IMR-90 (cell line): ENCODE results near the gene LHFPL6. TPM values are rescaled to one million over a fixed set of nuclear protein-coding genes. Genes with fewer than 3 reads are reported as not detected.

Experiments
- ATAC-seq: fragments of 200-7000 bp; cut with Tn5 transposase; 2 replicates; pipeline ENCODE4 v1.9.1; 2020; ENCODE audit warnings: low read depth, mild to moderate bottlenecking, moderate library complexity
- BruUV-seq: library from RNA; stranded (reverse); fragments of 400-500 nt; replicated peaks from 2 replicates; lab custom pipeline; 2021; lab: Mats Ljungman, UMichigan
- CTCF ChIA-PET: fragments of 300-600 bp; formaldehyde crosslinking; extraction: SDS; loops from one replicate; lab custom pipeline; 2021; ENCODE audit warnings: antibody characterized with exemption; lab: Yijun Ruan, JAX
- POLR2A ChIA-PET: fragments of 300-600 bp; sonication (Branson Sonifier 250); formaldehyde crosslinking; loops from one replicate; lab custom pipeline; 2022; ENCODE audit warnings: antibody characterized with exemption; ENCODE audit not compliant: unreplicated experiment; lab: Charles Lee
- DNase-seq: peaks from one replicate; pipeline ENCODE4 v3.0.0; 2013
- H2AFZ ChIP-seq: replicated peaks from 2 replicates; pipeline ENCODE3; 2013; ENCODE audit warnings: low read length, mild to moderate bottlenecking; ENCODE audit not compliant: poor library complexity
- H2AK5ac ChIP-seq: 2 replicates; pipeline ENCODE4 v1.6.1; 2013; ENCODE audit warnings: low read depth, low read length, inconsistent platforms
- H2AK9ac ChIP-seq: replicated peaks from 2 replicates; pipeline ENCODE3; 2013; ENCODE audit warnings: mild to moderate bottlenecking, low read depth, low read length, moderate library complexity; ENCODE audit not compliant: poor library complexity
- H2BK120ac ChIP-seq: 2 replicates; pipeline ENCODE4 v1.6.1; 2013; ENCODE audit warnings: low read depth, low read length, inconsistent platforms
- H2BK15ac ChIP-seq: 3 replicates; pipeline ENCODE4 v1.6.1; 2013; ENCODE audit warnings: low read depth, low read length, inconsistent platforms
- H2BK20ac ChIP-seq: 2 replicates; pipeline ENCODE4 v1.6.1; 2013; ENCODE audit warnings: low read depth, mild to moderate bottlenecking, inconsistent platforms, low read length, moderate library complexity
- H2BK5ac ChIP-seq: 2 replicates; pipeline ENCODE4 v1.6.1; 2013; ENCODE audit warnings: mild to moderate bottlenecking, low read depth, low read length, inconsistent platforms; ENCODE audit not compliant: poor library complexity, severe bottlenecking
- H3K14ac ChIP-seq: replicated peaks from 2 replicates; pipeline ENCODE4 v1.6.1; 2013; ENCODE audit warnings: low read depth, low read length, inconsistent platforms
- H3K18ac ChIP-seq: 2 replicates; pipeline ENCODE4 v1.6.1; 2013; ENCODE audit warnings: low read depth, low read length, control low read depth
- H3K23ac ChIP-seq: 2 replicates; pipeline ENCODE4 v1.6.1; 2013; ENCODE audit warnings: low read depth, low read length, inconsistent platforms
- H3K27ac ChIP-seq: 2 replicates; pipeline ENCODE4 v1.5.1; 2013; ENCODE audit warnings: mild to moderate bottlenecking, control low read depth, low read length; ENCODE audit not compliant: insufficient read depth
- H3K27me3 ChIP-seq: 2 replicates; pipeline ENCODE4 v1.6.1; 2013; ENCODE audit warnings: low read length; ENCODE audit not compliant: control insufficient read depth, insufficient read depth
- H3K36me3 ChIP-seq: 2 replicates; pipeline ENCODE4 v1.6.1; 2013; ENCODE audit warnings: low read length, mixed read lengths; ENCODE audit not compliant: control insufficient read depth, insufficient read depth
- H3K4ac ChIP-seq: 2 replicates; pipeline ENCODE4 v1.6.1; 2013; ENCODE audit warnings: low read depth, low read length, inconsistent platforms
- H3K4me1 ChIP-seq: 2 replicates; pipeline ENCODE4 v1.6.1; 2013; ENCODE audit warnings: low read length, mixed read lengths; ENCODE audit not compliant: control insufficient read depth, insufficient read depth
- H3K4me2 ChIP-seq: 2 replicates; pipeline ENCODE4 v1.6.1; 2013; ENCODE audit warnings: low read depth, mild to moderate bottlenecking, control low read depth, low read length, moderate library complexity
- H3K4me3 ChIP-seq: 2 replicates; pipeline ENCODE4 v1.5.1; 2013; ENCODE audit warnings: low read depth, mild to moderate bottlenecking, control low read depth, low read length, moderate library complexity; ENCODE audit not compliant: insufficient read depth
- H3K56ac ChIP-seq: 2 replicates; pipeline ENCODE4 v1.6.1; 2013; ENCODE audit warnings: low read length, inconsistent platforms; ENCODE audit not compliant: insufficient read depth; ENCODE audit errors: extremely low read depth
- H3K79me1 ChIP-seq, 2 experiments: 2 replicates each; pipeline ENCODE4 v1.6.1; 2013; ENCODE audit warnings: low read length in 2 of 2, inconsistent platforms in 1 of 2, low read depth in 1 of 2
- H3K9ac ChIP-seq: 2 replicates; pipeline ENCODE4 v1.6.1; 2013; ENCODE audit warnings: low read depth, low read length, control low read depth
- H3K9me1 ChIP-seq: 2 replicates; pipeline ENCODE4 v1.6.1; 2013; ENCODE audit warnings: low read length, inconsistent platforms; ENCODE audit not compliant: insufficient read depth
- H3K9me3 ChIP-seq: 2 replicates; pipeline ENCODE4 v1.6.1; 2013; ENCODE audit warnings: low read length; ENCODE audit not compliant: control insufficient read depth, insufficient read depth
- H4K20me1 ChIP-seq: 2 replicates; pipeline ENCODE4 v1.6.1; 2013; ENCODE audit warnings: low read length, inconsistent platforms; ENCODE audit not compliant: insufficient read depth
- H4K5ac ChIP-seq: 2 replicates; pipeline ENCODE4 v1.6.1; 2013; ENCODE audit warnings: mild to moderate bottlenecking, low read depth, low read length, control low read depth
- H4K8ac ChIP-seq, 2 experiments: 2 replicates each; pipeline ENCODE4 v1.6.1; 2013; ENCODE audit warnings: low read depth in 2 of 2, low read length in 2 of 2, control low read depth in 1 of 2, inconsistent platforms in 1 of 2
- H4K91ac ChIP-seq: 2 replicates; pipeline ENCODE4 v1.6.1; 2013; ENCODE audit warnings: low read depth, low read length, inconsistent platforms; ENCODE audit not compliant: insufficient read depth
- BHLHE40 ChIP-seq: fragments of 150-350 bp; IDR thresholded peaks from 2 replicates; pipeline ENCODE4 v1.6.1; 2016; ENCODE audit warnings: mild to moderate bottlenecking, low read depth, low read length
- CEBPB ChIP-seq: IDR thresholded peaks from 2 replicates; pipeline ENCODE4 v1.6.1; 2012; ENCODE audit warnings: low read depth, low read length, improper control_type of control experiment
- CHD1 ChIP-seq: IDR thresholded peaks from 2 replicates; pipeline ENCODE4 v1.6.1; 2012; ENCODE audit warnings: low read depth, low read length, improper control_type of control experiment
- CTCF ChIP-seq: conservative IDR thresholded peaks from 2 replicates; pipeline ENCODE4 v1.5.1; 2012; ENCODE audit warnings: mild to moderate bottlenecking, low read depth, low read length, improper control_type of control experiment
- ELK1 ChIP-seq: fragments of 150-350 bp; IDR thresholded peaks from 2 replicates; pipeline ENCODE4 v1.6.1; 2016; ENCODE audit warnings: low read depth, mild to moderate bottlenecking, low read length, moderate library complexity, borderline replicate concordance
- FOS ChIP-seq: fragments of 150-350 bp; IDR thresholded peaks from 2 replicates; pipeline ENCODE4 v1.6.1; 2016; ENCODE audit warnings: low read depth, low read length
- MAFK ChIP-seq: IDR thresholded peaks from 2 replicates; pipeline ENCODE4 v1.6.1; 2012; ENCODE audit warnings: low read depth, low read length, improper control_type of control experiment
- MAZ ChIP-seq: IDR thresholded peaks from 2 replicates; pipeline ENCODE4 v1.6.1; 2012; ENCODE audit warnings: low read depth, mild to moderate bottlenecking, low read length, improper control_type of control experiment, moderate library complexity, borderline replicate concordance
- MXI1 ChIP-seq: IDR thresholded peaks from 2 replicates; pipeline ENCODE4 v1.6.1; 2012; ENCODE audit warnings: low read depth, mild to moderate bottlenecking, low read length, moderate library complexity, borderline replicate concordance
- NFE2L2 ChIP-seq: fragments of 150-350 bp; IDR thresholded peaks from 2 replicates; pipeline ENCODE4 v1.6.1; 2016; ENCODE audit warnings: low read depth, mild to moderate bottlenecking, low read length
- POLR2A ChIP-seq: IDR thresholded peaks from 2 replicates; pipeline ENCODE4 v1.6.1; 2012; ENCODE audit warnings: mild to moderate bottlenecking, low read depth, low read length
- RAD21 ChIP-seq: IDR thresholded peaks from 2 replicates; pipeline ENCODE4 v1.6.1; 2012; ENCODE audit warnings: low read length, improper control_type of control experiment
- RCOR1 ChIP-seq: IDR thresholded peaks from 2 replicates; pipeline ENCODE4 v1.6.1; 2012; ENCODE audit warnings: mild to moderate bottlenecking, low read length, improper control_type of control experiment; ENCODE audit not compliant: insufficient replicate concordance
- RFX5 ChIP-seq: IDR thresholded peaks from 2 replicates; pipeline ENCODE4 v1.8.0; 2012; ENCODE audit warnings: low read depth, mild to moderate bottlenecking, low read length, moderate library complexity
- SMC3 ChIP-seq: fragments of 150-350 bp; IDR thresholded peaks from 2 replicates; pipeline ENCODE4 v1.6.1; 2016; ENCODE audit warnings: low read depth, mild to moderate bottlenecking, antibody characterized with exemption, low read length, moderate library complexity
- USF2 ChIP-seq: fragments of 150-350 bp; IDR thresholded peaks from 2 replicates; pipeline ENCODE4 v1.6.1; 2017; ENCODE audit warnings: mild to moderate bottlenecking, antibody characterized with exemption, low read length, low read depth
- WGBS, 2 experiments: methylation state at CpG; one replicate each; pipeline versions ENCODE4 v1.1.5 to v1.1.7; 2013; ENCODE audit warnings: missing lambda C conversion rate in 2 of 2; ENCODE audit not compliant: insufficient read length in 1 of 2; ENCODE audit errors: extremely low coverage in 2 of 2; 5-methylcytosine and 5-hydroxymethylcytosine counted together
- dilution Hi-C: fragments of 300-500 bp; cut with HindIII; formaldehyde crosslinking; loops from one replicate; pipeline ENCODE4 v1.14.3; 2018; ENCODE audit warnings: low sequenced_read_pairs; ENCODE audit not compliant: unreplicated experiment
- in situ Hi-C: fragments of 300-500 bp; cut with MboI; formaldehyde crosslinking; loops from 3 replicates; pipeline ENCODE4 v1.14.3; 2019; ENCODE audit warnings: low sequenced_read_pairs, inconsistent platforms, mixed read lengths
- intact Hi-C: fragments of 100-400 bp; cut with micrococcal nuclease; formaldehyde crosslinking; loops from 2 replicates; pipeline ENCODE4 v1.10.0; 2022
- polyA plus RNA-seq, 3 experiments: library from polyadenylated mRNA; depleted of rRNA; stranded (reverse); fragments of >200 nt; gene quantifications; 2 replicates each; pipeline ENCODE4 v1.2.3, GENCODE V29; 2012; ENCODE audit warnings: low replicate concordance in 1 of 3
- total RNA-seq: library from RNA; depleted of rRNA; stranded (reverse); fragments of >200 nt; gene quantifications from 2 replicates; pipeline ENCODE4 v1.2.3, GENCODE V29; 2012

Gene LHFPL6
- total and polyA plus RNA-seq, 2 of the 4 experiments (the other 2 are of a cell fraction): 24.7 to 36.1 TPM

DNA sequence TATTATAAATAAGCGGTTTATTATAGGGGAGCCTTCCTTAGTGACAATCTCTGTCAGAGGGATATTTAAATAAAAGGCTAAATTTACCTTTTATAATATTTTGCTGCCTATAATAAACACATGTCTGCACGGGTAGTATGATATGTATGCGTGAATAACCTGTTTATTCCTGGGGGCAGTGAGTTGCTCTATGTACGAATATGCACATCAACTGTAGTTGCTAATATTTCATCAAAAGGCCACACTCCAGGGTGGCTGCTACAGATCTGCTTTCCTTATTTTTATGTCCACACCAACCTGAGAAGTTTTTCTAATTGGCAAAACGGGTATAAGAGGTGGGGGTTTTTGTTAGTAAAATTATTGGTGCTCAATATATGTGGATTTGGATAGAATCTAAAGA lies 192.0 kb downstream of the LHFPL6 start:
- TF ChIP-seq RAD21 (no peak), POLR2A (no peak), USF2 (no peak), BHLHE40 (no peak), RFX5 (no peak), CEBPB (no peak), CTCF (no peak), SMC3 (no peak), ELK1 (no peak), RCOR1 (no peak), FOS (no peak), MAFK (no peak), MAZ (no peak), MXI1 (no peak), NFE2L2 (no peak), CHD1 (no peak)
- dilution Hi-C loops: no loop called here
- no CpG with 5 or more reads among the region's 5 CpGs for WGBS, 2 experiments

More for the DNA sequence above, 192.0 kb downstream of the LHFPL6 start:
- ChIA-PET CTCF (no interaction called here), POLR2A (no interaction called here)
- Histone ChIP-seq H3K23ac (no peak overlapping the region), H3K4me3 (no peak overlapping the region), H3K9me3 (no peaks in the 10 kb centered on the region), H2BK5ac (no peak overlapping the region), H4K8ac (no peak overlapping the region), H4K91ac (no peak overlapping the region), H2AK9ac (no peak overlapping the region), H3K27ac (no peak overlapping the region), H3K9me1 (no peaks in the 10 kb centered on the region), H2AFZ (no peak overlapping the region), H3K36me3 (no peaks in the 10 kb centered on the region), H3K56ac (no peak overlapping the region), H3K79me1 (peaks cover 0 to 3% of the 10 kb centered on the region in 2 experiments; a peak in 1 of 4 replicates), H3K4me2 (no peak overlapping the region), H3K27me3 (no peaks in the 10 kb centered on the region), H2BK15ac (no peak overlapping the region), H3K4me1 (peaks cover 2% of the 10 kb centered on the region; the same call in 1 of the 2 replicates), H3K14ac (no peak overlapping the region), H4K20me1 (no peaks in the 10 kb centered on the region), H4K5ac (no peak overlapping the region), H2BK120ac (no peak overlapping the region), H3K18ac (no peak overlapping the region), H3K9ac (no peak overlapping the region), H2BK20ac (no peak overlapping the region), H3K4ac (no peak overlapping the region), H2AK5ac (no peak overlapping the region)
- ATAC-seq: no peak
- BruUV-seq: no TSS peak
- no peak for DNase-seq
- intact Hi-C loops: loop anchor here (5.0 to 10.0 kb wide), 2 partner anchors 264 to 376 kb away; partner anchors contain the start of genes NHLRC3 and PROSER1
- in situ Hi-C loops: loop anchor here (10.0 kb wide), 1 partner anchor 194 kb away; the partner anchor contains the start of gene LHFPL6
